Measurements from ENCODE around the gene SLC35D2. TPM values are rescaled to one million over a fixed set of nuclear protein-coding genes. Genes with fewer than 3 reads are reported as not detected.
"Not testable (repeated sequence)": the region's sequence is repeated elsewhere in the genome, so short reads cannot be mapped to it uniquely, and the experiment has no call there.

SLC35D2 gene
- polyA plus RNA-seq, 10 donors = 16.7 to 27.7 (median 23.6) TPM

DNA sequence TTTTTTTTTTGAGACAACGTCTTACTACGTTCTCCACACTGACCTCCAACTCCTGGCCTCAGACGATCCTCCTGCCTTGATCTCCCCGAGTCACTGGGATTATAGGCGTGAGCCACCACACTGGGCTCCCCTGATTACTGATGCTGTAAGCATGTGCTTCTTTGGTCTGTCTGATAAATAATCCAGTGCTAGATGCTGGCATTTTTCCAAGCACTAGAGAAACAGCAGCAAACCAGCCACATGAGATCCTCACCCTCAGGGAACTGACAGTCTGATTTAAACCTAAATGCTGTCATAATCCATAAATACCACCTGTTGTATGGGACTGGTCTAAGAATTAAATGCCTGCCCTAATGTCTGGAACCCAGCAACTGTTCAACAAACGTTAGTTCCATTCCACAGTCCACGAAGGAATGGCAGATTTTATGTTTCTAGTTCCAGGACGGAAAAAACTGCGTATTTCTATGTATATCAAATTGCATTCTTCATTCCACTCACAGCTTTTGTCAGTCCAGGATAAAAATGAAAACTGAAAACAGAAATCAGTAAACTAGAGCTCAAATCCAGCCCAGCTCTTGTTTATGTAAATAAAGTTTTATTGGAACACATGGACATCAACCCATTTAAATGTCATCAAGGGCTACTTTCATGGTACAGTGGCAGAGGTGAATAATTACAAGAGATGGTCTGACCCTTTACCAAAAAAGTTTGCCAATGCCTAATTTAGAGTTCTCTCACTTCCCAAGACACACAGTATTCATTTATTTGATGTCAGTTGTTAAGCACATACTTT lies 20.1 kb downstream of the SLC35D2 start:
- DNase-seq = no peak

DNA sequence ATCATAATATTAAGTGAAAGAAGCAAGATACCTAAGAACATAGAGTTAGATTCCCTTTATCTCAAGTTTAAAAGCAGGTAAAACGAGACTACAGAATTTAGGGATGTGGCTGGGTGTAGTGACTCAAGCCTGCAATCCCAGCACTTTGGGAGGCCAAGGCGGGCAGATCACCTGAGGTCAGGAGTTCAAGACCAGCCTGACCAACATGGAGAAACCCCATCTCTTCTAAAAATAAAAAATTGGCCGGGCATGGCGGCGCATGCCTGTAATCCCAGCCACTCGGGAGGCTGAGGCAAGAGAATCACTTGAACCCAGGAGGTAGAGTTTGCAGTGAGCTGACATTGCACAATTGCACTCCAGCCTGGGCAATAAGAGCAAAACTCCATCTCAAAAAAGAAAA lies 21.4 kb downstream of the SLC35D2 start:
- not testable (repeated sequence) for DNase-seq

DNA sequence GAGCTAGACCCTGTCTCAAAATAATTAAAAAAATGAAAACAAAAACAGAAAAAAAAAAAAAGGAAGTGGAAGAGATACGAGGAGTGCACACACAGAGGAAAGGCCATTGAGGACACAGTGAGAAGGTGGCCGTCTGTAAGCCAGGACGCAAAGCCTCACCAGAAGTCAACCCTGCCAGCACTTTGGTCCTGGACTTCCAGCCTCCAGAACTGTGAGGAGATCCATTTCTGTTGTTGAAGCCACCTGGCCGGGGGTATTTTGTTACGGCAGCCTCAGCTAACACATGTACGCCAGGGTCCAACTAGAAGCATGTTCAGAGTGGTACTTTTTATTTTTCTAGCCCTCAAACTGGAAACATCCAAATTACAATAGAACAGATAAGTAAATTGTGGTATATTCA lies 21.8 kb downstream of the SLC35D2 start:
- DNase-seq = no peak

DNA sequence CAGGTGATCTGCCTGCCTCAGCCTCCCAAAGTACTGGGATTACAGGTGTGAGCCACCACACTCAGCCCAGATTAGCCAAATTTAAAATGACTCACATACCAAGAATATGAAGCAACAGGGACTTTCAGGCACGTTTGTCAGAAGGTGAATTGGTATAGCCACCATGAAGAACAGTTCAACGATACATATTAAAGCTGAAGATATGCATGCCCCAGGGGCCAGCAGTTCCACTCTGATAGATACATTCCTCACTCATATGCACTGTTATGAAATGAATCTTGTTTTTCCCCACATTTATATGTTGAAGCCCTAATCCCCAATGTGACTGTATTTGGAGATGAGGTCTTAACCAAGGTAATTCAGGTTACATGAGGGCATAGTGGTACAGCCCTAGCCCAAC lies 22.5 kb downstream of the SLC35D2 start:
- DNase-seq = no peak

DNA sequence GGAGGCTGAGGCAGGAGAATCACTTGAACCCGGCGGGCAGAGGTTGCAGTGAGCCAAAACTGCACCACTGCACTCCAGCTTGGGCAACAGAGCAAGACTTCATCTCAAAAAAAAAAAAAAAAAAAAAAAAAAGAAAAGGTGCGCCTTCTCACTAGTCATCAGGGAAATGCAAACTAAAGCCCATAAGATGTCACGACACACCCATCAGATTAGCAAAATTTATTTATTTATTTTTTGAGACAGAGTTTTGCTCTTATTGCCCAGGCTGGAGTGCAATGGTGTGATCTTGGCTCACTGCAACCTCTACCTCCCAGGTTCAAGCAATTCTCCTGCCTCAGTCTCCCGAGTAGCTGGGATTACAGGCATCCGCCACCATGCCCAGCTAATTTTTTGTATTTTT lies 23.0 kb downstream of the SLC35D2 start:
- DNase-seq = not testable (repeated sequence)

DNA sequence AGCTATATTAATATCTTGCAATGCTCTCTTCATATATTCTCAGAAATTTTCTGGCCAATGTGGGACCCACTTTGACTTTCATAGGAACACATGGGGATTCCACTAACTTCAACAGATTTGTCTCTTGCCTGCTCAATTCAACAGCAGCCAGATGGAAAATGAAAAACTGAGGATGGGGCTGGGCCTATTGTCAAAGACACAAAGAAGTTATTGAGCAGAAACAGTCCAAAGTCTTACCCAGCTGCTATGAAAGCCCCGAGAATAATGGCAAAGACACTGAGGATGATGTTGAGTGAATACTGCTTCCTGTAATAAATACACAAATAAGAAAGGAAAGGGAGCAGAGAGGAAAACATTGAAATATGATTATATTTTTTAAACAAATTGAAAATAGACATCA lies 32.6 kb downstream of the SLC35D2 start:
- no peak for DNase-seq

DNA sequence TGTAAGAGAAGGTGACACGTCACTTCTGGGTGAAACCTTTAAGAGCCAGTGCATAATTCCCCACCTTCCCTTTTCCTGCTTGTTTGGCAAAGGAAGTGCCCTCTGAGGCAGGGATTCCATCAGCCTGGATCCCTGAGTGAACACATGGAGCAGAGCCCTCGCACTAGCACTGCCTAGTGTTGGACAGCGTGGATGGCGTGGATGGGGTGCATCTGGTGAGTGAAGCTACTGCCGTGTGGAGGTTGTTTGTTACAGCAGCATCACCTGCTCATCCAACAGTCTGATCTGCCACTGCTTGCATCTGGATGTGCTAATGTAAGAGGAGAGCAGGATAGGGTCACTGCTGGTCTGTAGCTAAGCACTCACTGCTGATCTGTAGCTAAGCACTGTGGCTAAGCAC lies 35.2 kb downstream of the SLC35D2 start:
- DNase-seq = no peak

DNA sequence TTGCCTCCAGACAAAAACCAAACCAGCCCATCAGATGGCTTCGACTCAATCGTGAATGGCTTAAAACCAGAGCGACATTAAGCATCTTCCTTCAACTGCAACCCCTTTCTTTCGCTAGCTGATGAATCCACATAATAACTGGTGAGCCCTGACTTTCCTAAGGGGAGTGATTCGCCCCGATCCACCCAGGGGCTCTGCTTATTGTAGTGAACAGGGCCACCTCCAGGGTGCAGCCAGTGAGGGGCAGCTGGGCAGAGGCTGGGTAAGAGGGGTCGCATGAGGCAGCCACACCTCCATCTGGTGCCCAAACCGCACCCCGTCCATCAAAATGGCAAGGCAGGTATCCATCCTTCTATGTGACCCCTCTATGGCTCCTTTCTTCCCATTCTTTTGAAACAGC lies 38.0 kb downstream of the SLC35D2 start:
- DNase-seq = no peak

DNA sequence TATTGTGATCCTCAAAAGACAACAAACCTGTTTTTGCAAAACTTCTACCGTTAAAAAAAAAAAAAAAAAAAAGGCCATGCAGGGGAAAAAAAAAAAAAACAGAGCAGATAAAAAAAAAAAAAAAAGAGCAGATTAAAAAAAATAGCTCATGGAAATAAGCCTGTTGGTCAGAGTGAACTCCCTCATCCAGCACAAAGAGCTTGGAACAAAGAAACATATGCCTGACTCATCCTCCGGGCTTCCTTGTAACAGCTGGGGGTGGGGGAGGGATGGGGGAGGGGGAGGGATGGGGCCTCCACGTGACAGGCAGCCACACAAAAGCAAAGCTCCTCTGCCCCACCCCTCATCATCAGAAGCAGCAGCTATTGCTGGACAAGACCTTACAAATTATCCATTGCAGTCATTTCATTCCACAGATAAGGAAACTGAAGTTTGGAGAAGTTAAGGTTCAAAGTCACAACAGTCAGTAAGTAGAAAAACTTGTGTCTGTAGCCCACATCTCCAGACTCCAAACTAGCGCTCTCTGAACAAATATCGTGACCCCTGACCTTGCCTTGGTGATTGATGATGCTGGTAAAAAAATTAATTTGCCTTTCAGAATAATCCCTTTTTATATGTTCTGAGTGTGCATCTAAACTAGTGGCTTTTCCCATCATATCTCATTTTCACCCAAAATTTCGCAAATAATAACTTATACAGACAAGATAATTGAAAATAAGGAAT lies 38.9 kb downstream of the SLC35D2 start:
- peak; percentile 49 to 70 (median 65) for DNase-seq

DNA sequence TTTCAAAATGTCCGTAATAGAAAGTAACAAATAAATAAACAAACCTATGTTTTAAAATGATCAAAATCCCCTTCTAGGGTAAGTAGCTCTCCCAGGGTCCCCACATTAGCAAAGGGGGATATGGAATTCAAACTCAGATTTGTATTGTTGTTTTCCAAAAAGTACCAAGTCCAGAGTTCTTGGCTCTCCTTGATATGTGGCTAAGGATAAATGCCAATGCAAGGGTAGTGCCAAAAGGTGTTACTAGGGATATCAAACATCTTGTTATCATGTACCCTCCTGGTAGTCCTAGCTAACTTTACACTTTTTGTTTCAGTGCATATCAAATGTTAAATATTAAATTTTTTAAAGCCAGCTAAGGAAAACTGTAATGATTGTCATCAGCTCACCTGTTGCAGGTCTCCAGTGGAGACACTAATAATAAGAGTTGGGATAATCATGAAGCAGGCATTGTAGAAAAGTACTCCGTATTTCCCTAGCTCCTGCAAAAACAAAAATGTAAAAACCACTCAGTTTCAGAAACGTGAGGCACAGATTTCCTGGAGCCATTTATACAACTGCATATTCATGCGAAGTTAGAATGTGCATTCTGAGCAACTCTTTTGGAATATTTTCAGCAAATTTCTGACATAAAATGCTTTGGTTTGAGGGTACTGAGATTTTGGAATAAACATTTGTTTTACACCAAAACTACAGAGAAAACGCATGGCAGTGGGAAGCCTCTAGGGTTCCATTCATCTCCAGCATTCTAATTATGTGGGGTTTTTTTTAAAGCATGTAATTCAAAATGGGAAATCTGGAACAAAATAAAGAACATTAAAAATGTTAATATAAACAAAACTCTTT lies 39.8 kb downstream of the SLC35D2 start:
- peak in 2 of 3 donors; percentile 8 to 31 for DNase-seq

DNA sequence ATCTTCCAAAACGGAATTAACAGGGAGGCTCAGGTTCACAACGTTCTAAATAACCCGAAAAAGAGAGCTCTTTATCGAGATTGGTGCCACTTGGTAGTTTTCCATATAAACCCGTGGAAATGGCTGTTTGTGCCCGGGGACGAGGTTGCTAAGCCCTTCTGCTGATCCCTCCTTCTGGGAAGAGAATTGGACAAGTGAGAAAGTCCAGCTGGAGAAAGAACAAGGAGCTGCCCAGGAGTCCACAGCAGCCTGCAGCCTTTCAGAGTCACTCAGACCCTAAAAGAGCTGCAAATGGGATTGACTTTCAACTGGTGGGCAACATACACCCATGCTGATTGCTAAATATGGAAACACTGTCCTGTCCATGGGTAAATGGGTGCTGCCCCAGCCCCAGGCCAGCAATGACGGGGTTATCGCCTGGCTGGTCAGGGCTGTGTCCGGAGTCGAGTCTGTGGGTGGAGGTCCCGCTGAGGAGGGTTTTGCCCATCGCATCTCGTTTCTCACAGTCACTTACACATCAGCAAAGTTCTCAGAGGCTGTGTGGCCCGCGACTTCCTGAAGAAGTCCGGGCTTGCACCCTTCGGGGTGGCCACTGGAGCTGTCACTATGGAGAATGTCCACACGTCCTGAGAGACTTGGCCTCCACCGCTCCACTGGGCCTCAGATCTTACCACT lies 40.8 kb downstream of the SLC35D2 start:
- DNase-seq = no peak

DNA sequence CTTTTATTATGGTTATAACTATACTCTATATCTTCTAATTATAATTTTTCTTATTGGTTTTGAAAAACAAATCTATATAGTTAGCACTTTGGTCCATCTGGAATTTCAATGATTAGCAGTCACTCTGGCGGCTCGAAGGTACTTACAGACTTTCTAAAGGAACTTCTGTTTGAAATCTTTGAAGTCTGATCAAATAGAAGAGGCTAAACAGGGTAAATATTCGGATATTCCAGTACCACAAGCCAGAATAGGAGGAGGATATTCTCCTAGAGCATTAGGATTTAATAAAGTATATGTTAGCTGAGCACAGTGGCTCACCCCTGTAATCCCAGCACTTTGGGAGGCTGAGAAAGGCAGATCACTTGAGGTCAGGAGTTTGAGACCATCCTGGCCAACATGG lies 42.8 kb downstream of the SLC35D2 start:
- no peak for DNase-seq

DNA sequence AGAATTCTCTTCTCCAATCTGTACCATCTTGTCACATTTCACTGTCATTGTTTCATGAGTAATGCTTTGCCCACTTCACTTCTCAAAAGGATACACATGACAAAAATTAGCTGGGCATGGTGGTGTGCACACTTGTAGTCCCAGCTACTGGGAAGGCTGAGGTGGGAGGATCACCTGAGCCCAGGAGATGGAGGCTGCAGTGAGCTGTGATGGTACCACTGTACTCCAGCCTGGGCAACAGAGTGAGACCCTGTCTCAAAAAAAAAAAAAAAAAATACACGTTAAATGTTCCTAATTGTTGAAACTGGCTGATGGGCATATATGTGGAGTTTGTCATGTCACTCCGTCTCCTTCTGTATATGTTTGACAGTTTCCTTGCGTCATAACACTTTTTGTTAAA lies 45.2 kb downstream of the SLC35D2 start:
- DNase-seq = no peak

DNA sequence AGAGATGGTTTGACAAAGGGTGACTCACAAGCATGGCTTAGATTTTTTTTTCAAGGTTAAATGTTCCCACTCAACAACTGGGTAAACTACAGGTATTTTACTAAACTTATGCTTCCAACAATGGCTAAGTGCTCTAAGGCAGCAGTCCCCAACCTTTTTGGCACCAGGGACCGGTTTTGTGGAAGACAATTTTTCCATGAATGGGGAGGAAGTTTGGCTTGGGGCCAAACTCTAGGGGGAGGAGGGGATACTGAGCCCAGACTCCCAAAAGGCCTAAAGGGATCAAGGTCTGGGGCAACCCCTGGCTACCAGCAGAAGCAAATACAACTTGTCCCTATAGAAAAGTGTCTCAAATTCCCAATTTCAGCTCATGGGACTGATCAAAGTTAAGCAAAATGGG lies 49.6 kb downstream of the SLC35D2 start:
- no peak for DNase-seq

DNA sequence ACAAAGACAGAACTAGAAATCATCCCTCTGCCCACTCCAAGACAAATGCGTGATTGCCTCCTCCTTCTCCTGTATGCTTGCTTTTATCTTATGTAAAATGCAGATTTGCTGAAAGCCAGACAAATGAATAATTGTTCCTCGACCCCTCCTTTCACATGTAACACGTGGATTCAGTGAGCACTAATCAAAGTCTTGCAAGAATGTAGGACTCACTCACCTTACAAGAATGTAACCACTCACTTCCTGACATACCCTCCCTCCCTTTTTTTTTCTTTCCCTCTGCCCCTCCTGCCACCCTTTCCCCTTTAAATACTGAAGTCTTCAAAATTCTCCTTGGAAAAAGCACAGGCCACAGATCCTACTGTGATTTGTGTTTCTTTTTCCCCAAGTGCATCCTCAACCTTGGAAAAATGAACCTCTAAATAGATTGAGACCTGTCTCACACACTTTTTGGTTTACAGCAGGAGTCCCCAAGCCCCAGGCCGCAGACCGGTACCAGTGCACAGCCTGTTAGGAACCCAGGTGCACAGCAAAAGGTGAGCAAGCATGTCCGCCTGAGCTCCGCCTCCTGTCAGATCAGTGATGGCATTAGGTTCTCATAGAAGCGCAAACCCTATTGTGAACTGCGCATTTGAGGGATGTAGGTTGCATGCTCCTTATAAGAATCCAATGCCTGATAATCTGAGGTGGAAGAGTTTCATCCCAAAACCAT lies 52.1 kb downstream of the SLC35D2 start:
- DNase-seq = no peak

DNA sequence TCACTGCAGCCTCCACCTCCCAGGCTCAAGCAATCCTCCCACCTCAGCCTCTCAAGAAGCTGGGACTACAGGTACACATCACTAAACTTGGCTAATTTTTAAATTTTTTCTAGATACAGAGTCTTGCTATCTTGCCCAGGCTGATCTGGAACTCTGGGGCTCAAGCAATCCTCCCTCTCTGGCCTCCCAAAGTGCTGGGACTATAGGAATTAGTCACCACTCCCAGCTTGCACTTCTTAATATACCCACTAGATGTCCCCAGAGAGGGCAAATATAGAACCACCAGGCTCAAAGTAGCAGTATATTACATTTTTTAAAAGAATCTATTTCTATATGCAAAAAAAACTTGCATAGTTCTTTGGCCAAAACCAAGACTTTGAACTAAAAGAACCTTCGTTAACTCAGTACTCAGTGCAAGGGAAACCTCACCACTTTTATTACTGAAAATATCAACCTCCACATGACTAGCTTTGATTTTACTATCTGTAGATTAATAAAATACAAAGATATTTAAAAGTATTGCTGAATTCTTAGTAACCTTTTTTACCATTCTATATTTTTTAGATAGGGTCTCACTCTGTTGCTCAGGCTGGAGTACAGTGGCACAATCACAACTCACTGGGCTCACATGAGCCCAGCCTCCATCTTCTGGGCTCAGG lies 55.7 kb downstream of the SLC35D2 start:
- DNase-seq = peak; percentile 44 to 71 (median 58)

DNA sequence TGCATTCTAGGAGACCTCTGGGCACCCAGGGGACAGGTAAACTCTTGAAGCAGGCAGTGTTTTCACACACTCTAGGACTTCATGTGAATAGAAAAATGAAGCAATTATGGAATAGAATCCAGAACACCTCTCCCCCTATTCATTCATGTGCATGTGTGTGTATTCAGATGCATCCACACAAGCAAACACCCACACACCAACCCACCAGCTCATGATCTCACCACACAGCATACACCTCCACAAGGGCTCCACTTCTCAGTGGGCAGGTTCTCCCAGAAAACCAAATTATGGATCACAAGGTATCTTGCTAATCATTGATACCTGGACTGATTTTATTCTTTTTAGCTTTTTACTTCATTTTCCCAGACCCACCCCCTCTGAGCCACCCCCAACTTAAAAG lies 60.3 kb downstream of the SLC35D2 start:
- no peak for DNase-seq

DNA sequence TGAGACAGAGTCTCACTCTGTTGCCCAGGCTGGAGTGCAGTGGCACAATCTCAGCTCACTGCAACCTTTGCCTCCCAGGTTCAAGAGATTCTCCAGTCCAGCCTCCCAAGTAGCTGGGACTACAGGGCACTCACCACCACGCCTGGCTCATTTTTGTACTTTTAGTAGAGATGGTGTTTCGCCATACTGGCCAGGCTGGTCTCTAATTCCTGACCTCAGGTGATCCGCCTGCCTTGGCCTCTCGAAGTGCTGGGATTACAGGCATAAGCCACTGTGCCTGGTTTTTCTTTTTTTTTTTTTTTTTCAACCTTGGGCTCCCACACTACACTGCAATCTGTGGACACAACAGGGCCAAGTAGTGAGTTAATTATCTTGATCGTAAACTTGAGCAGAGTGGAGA lies 60.8 kb downstream of the SLC35D2 start:
- DNase-seq = not testable (repeated sequence)

DNA sequence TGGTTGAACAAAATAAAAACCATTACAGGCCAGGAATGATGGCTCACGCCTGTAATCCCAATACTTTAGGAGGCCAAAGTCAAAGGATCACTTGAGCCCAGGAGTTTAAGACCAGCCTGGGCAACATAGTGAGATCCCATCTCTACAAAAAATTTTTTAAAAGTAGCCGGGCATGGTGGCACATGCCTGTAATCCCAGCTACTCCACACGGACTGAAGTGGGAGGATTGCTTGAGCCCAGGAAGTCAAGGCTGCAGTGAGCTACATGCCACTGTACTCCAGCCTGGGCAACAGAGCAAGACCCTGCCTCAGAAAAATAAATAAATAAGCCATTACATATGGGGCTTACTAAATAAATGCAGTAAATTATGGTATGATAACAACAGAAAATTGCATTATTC lies 61.3 kb downstream of the SLC35D2 start:
- DNase-seq = not testable (repeated sequence)

DNA sequence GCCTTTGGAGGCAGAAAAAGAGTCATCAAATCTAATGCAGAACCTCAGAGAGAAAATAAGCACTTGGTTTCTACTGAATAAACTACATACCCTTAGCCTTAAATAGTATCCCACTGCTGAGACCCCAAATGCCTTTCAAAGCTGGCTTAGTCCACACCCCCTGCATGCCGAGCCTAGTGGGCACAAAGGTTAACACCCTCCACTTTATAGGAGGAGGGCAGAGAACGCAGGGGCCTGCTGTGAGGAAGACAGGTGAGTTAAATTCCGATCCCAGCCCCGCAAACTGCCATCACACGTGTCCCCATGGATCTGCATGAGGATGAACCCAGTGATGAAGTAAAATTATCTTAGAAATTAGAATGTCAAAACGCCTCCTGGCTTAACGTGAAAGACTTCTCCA lies 62.0 kb downstream of the SLC35D2 start:
- no peak for DNase-seq

All from muscle of back (tissue), 11 donors.